Caco-2 (cell line): ENCODE data around the gene COL1A2. TPM values are rescaled to one million over a fixed set of nuclear protein-coding genes. Genes with fewer than 3 reads are reported as not detected.

Source experiments
- BruUV-seq: library from RNA; stranded (reverse); fragments of 400-500 nt; replicated peaks from 2 replicates; lab custom pipeline; 2021; lab: Mats Ljungman, UMichigan
- CTCF ChIA-PET: fragments of 300-600 bp; sonication (Branson Sonifier 250); formaldehyde crosslinking; loops from one replicate; lab custom pipeline; 2022; ENCODE audit warnings: antibody characterized with exemption; lab: Charles Lee
- POLR2A ChIA-PET: fragments of 300-600 bp; sonication (Branson Sonifier 250); formaldehyde crosslinking; loops from one replicate; lab custom pipeline; 2022; ENCODE audit warnings: antibody characterized with exemption; lab: Charles Lee
- DNase-seq, 2 experiments: peaks; one replicate each; pipeline versions ENCODE4 v3.0.0 to v3.0.0-alpha.2; 2020 to 2022
- H3K27me3 ChIP-seq: replicated peaks from 2 replicates; pipeline ENCODE4 v1.6.0; 2011; ENCODE audit warnings: low read length; ENCODE audit not compliant: control insufficient read depth, insufficient read depth
- H3K36me3 ChIP-seq: 2 replicates; pipeline ENCODE4 v1.5.1; 2011; ENCODE audit warnings: low read length; ENCODE audit not compliant: control insufficient read depth, insufficient read depth
- H3K4me1 ChIP-seq: fragments of 250-450 bp; sonication (Bioruptor Pico); 2 replicates; pipeline ENCODE4 v1.5.1; 2020; ENCODE audit warnings: mild to moderate bottlenecking
- H3K4me3 ChIP-seq: 2 replicates; pipeline ENCODE4 v1.5.1; 2011; ENCODE audit warnings: low read depth, mild to moderate bottlenecking, control low read depth, low read length
- H3K9me3 ChIP-seq: fragments of 250-450 bp; sonication (Bioruptor Pico); 2 replicates; pipeline ENCODE4 v1.5.1; 2020; ENCODE audit warnings: mild to moderate bottlenecking, moderate library complexity
- H3K27ac Mint-ChIP-seq: one replicate; pipeline ENCODE4 v1.8.0; 2022; ENCODE audit warnings: mixed read lengths; ENCODE audit not compliant: unreplicated experiment
- H3K27me3 Mint-ChIP-seq: one replicate; pipeline ENCODE4 v1.8.0; 2022; ENCODE audit warnings: mixed read lengths; ENCODE audit not compliant: insufficient read depth, unreplicated experiment
- H3K36me3 Mint-ChIP-seq: one replicate; pipeline ENCODE4 v1.8.0; 2022; ENCODE audit warnings: mild to moderate bottlenecking, mixed read lengths; ENCODE audit not compliant: insufficient read depth, unreplicated experiment
- H3K4me1 Mint-ChIP-seq: one replicate; pipeline ENCODE4 v1.8.0; 2022; ENCODE audit warnings: low read depth, mixed read lengths; ENCODE audit not compliant: unreplicated experiment
- H3K4me3 Mint-ChIP-seq: one replicate; pipeline ENCODE4 v1.8.0; 2022; ENCODE audit warnings: mild to moderate bottlenecking, moderate library complexity, mixed read lengths; ENCODE audit not compliant: unreplicated experiment
- H3K9me3 Mint-ChIP-seq: one replicate; pipeline ENCODE4 v1.8.0; 2022; ENCODE audit warnings: mixed read lengths; ENCODE audit not compliant: unreplicated experiment
- intact Hi-C: fragments of 100-400 bp; cut with micrococcal nuclease; formaldehyde crosslinking; loops from one replicate; pipeline ENCODE4 v1.10.0; 2022; ENCODE audit not compliant: unreplicated experiment
- total RNA-seq: library from RNA; stranded (reverse); gene quantifications from 2 replicates; pipeline ENCODE4 v1.2.3, GENCODE V29; 2022
- TF ChIP-seq, protein P1 (sequence below), 2 experiments: fragments of 200-600 bp in 1 of 2; IDR thresholded peaks; 1 replicate in 1 of 2; 2 replicates in 1 of 2; pipeline versions ENCODE4 v1.5.1 to v1.8.0; 2011 to 2022; ENCODE audit warnings: antibody characterized with exemption in 1 of 2, control low read depth in 1 of 2, inconsistent platforms in 1 of 2, low read depth in 1 of 2, low read length in 1 of 2, mild to moderate bottlenecking in 1 of 2, moderate library complexity in 1 of 2; ENCODE audit not compliant: insufficient read depth in 1 of 2, severe bottlenecking in 1 of 2, unreplicated experiment in 1 of 2

The COL1A2 gene
- total RNA-seq, 1 experiment from 2014 or later: 2.6 TPM

DNA sequence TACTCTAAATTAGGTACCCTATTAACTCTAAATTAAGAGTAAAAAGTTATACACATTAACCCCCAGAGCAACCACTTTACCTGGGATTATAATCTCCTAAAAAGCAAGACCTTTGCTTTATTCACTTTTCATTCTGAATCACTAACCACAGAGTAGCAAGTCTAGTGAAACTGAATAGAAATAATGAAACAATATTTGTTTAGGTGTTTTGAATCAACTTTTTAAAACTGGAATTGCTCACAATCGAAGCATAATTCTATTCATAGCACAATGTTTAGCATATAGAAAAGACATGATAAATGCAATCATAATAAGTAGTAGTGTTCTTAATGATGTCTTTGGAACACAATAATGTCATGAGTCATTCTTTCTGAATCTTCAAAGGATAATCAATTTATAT, 77.9 kb downstream of the COL1A2 start:
- Mint-ChIP-seq H3K27ac (no peak overlapping the region), H3K36me3 (no peaks in the 10 kb centered on the region), H3K4me3 (no peak overlapping the region), H3K27me3 (no peaks in the 10 kb centered on the region), H3K4me1 (no peaks in the 10 kb centered on the region), H3K9me3 (no peaks in the 10 kb centered on the region)
- Histone ChIP-seq H3K4me1 (no peaks in the 10 kb centered on the region), H3K36me3 (no peaks in the 10 kb centered on the region), H3K4me3 (no peak overlapping the region), H3K27me3 (no peaks in the 10 kb centered on the region), H3K9me3 (peaks cover 8% of the 10 kb centered on the region)
- no TSS peak for BruUV-seq
- ChIA-PET CTCF (no interaction called here), POLR2A (no interaction called here)
- no peak for DNase-seq
- intact Hi-C loops: no loop called here
- TF ChIP-seq, protein P1, sequence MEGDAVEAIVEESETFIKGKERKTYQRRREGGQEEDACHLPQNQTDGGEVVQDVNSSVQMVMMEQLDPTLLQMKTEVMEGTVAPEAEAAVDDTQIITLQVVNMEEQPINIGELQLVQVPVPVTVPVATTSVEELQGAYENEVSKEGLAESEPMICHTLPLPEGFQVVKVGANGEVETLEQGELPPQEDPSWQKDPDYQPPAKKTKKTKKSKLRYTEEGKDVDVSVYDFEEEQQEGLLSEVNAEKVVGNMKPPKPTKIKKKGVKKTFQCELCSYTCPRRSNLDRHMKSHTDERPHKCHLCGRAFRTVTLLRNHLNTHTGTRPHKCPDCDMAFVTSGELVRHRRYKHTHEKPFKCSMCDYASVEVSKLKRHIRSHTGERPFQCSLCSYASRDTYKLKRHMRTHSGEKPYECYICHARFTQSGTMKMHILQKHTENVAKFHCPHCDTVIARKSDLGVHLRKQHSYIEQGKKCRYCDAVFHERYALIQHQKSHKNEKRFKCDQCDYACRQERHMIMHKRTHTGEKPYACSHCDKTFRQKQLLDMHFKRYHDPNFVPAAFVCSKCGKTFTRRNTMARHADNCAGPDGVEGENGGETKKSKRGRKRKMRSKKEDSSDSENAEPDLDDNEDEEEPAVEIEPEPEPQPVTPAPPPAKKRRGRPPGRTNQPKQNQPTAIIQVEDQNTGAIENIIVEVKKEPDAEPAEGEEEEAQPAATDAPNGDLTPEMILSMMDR (IDR thresholded peaks at IDR 0.05; ENCODE audit: insufficient read depth in 1 of 2, low read depth in 1 of 2, low read length in 1 of 2, severe bottlenecking in 1 of 2, unreplicated experiment in 1 of 2): no peak

DNA sequence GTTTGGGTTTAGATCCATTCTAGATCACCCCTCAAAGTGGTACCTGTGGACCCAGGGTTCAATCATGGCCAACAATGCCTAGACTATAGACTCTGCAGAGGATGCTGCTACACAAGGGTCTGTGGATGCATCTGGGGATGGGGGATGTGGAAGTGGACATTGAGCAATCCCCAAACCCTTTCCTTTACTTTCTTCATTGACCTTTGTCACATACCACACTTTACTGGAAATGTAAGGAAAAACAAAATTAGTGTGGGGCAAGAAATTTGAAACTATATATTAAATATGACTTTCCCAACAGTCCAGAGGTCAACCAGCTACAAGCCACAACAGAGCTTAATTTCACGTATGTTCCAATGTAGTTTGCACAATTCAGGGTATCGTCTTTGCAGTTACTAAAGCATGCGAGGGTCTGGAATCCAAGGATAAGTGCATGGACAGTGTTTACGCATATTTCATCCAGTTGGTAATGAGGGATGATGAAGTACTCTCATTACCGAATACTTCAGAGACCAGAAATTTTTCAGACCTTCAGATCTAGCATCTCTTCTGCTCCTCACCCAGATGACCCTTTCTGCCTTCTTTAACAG, 81.7 kb downstream of the COL1A2 start:
- ChIA-PET POLR2A (no interaction called here), CTCF (no interaction called here)
- Mint-ChIP-seq H3K9me3 (no peaks in the 10 kb centered on the region), H3K27ac (no peak overlapping the region), H3K27me3 (no peaks in the 10 kb centered on the region), H3K4me3 (no peak overlapping the region), H3K36me3 (no peaks in the 10 kb centered on the region), H3K4me1 (no peaks in the 10 kb centered on the region)
- TF ChIP-seq, protein P1 (IDR thresholded peaks at IDR 0.05; ENCODE audit: insufficient read depth in 1 of 2, low read depth in 1 of 2, low read length in 1 of 2, severe bottlenecking in 1 of 2, unreplicated experiment in 1 of 2): no peak
- Histone ChIP-seq H3K36me3 (no peaks in the 10 kb centered on the region), H3K9me3 (peaks cover 6% of the 10 kb centered on the region), H3K27me3 (no peaks in the 10 kb centered on the region), H3K4me3 (no peak overlapping the region), H3K4me1 (no peaks in the 10 kb centered on the region)
- DNase-seq: no peak
- BruUV-seq: no TSS peak
- intact Hi-C loops: no loop called here

DNA sequence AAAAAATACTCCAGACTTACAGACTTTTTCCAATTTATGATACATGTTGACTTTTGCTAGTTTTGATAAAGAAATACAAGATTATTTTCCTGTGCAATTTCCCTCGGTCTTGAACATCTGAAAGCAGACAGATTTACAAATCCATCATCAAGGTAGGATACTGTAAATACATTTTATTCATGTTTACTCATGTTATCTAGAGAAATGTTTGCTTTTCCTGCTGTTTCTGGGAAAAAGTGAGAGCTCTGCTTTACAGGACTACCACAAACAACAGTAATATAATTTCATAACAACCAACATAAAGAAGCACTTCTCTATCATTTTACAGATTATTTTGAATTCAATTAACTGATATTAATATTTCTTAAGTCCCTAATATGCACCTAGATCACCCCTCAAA, 83.2 kb downstream of the COL1A2 start:
- no peaks in the 10 kb centered on the region for H3K4me1 Mint-ChIP-seq
- H3K4me3 Mint-ChIP-seq: no peak overlapping the region
- no peaks in the 10 kb centered on the region for H3K36me3 Mint-ChIP-seq
- H3K4me3 ChIP-seq: no peak overlapping the region
- H3K36me3 ChIP-seq: no peaks in the 10 kb centered on the region
- BruUV-seq: no TSS peak
- CTCF ChIA-PET: interaction anchor here (1.0 kb wide), 1 partner anchor 32 kb away, joined by 3 read pairs; the partner anchor contains the start of gene CASD1
- no peaks in the 10 kb centered on the region for H3K9me3 ChIP-seq
- POLR2A ChIA-PET: interaction anchor here (0.7 kb wide), 1 partner anchor 179 kb away, joined by 4 read pairs; no protein-coding TSS in a partner anchor
- TF ChIP-seq, protein P1 (IDR thresholded peaks at IDR 0.05; ENCODE audit: insufficient read depth in 1 of 2, low read depth in 1 of 2, low read length in 1 of 2, severe bottlenecking in 1 of 2, unreplicated experiment in 1 of 2): no peak
- no peaks in the 10 kb centered on the region for H3K27me3 ChIP-seq
- no peaks in the 10 kb centered on the region for H3K4me1 ChIP-seq
- intact Hi-C loops: no loop called here
- no peaks in the 10 kb centered on the region for H3K9me3 Mint-ChIP-seq
- no peaks in the 10 kb centered on the region for H3K27me3 Mint-ChIP-seq
- no peak overlapping the region for H3K27ac Mint-ChIP-seq
- DNase-seq: no peak
